IMR-90 (cell line): ENCODE data around the gene RIPOR2. TPM values are rescaled to one million over a fixed set of nuclear protein-coding genes. Genes with fewer than 3 reads are reported as not detected.
A peak's percentile ranks its signal among the peaks of the same experiment; 100 is the strongest.

Experiments
- ATAC-seq: fragments of 200-7000 bp; cut with Tn5 transposase; 2 replicates; pipeline ENCODE4 v1.9.1; 2020; ENCODE audit warnings: low read depth, mild to moderate bottlenecking, moderate library complexity
- BruUV-seq: library from RNA; stranded (reverse); fragments of 400-500 nt; replicated peaks from 2 replicates; lab custom pipeline; 2021; lab: Mats Ljungman, UMichigan
- CTCF ChIA-PET: fragments of 300-600 bp; formaldehyde crosslinking; extraction: SDS; loops from one replicate; lab custom pipeline; 2021; ENCODE audit warnings: antibody characterized with exemption; lab: Yijun Ruan, JAX
- POLR2A ChIA-PET: fragments of 300-600 bp; sonication (Branson Sonifier 250); formaldehyde crosslinking; loops from one replicate; lab custom pipeline; 2022; ENCODE audit warnings: antibody characterized with exemption; ENCODE audit not compliant: unreplicated experiment; lab: Charles Lee
- DNase-seq: peaks from one replicate; pipeline ENCODE4 v3.0.0; 2013
- H2AFZ ChIP-seq: replicated peaks from 2 replicates; pipeline ENCODE3; 2013; ENCODE audit warnings: low read length, mild to moderate bottlenecking; ENCODE audit not compliant: poor library complexity
- H2AK5ac ChIP-seq: 2 replicates; pipeline ENCODE4 v1.6.1; 2013; ENCODE audit warnings: low read depth, low read length, inconsistent platforms
- H2AK9ac ChIP-seq: replicated peaks from 2 replicates; pipeline ENCODE3; 2013; ENCODE audit warnings: mild to moderate bottlenecking, low read depth, low read length, moderate library complexity; ENCODE audit not compliant: poor library complexity
- H2BK120ac ChIP-seq: 2 replicates; pipeline ENCODE4 v1.6.1; 2013; ENCODE audit warnings: low read depth, low read length, inconsistent platforms
- H2BK15ac ChIP-seq: 3 replicates; pipeline ENCODE4 v1.6.1; 2013; ENCODE audit warnings: low read depth, low read length, inconsistent platforms
- H2BK20ac ChIP-seq: 2 replicates; pipeline ENCODE4 v1.6.1; 2013; ENCODE audit warnings: low read depth, mild to moderate bottlenecking, inconsistent platforms, low read length, moderate library complexity
- H2BK5ac ChIP-seq: 2 replicates; pipeline ENCODE4 v1.6.1; 2013; ENCODE audit warnings: mild to moderate bottlenecking, low read depth, low read length, inconsistent platforms; ENCODE audit not compliant: poor library complexity, severe bottlenecking
- H3K14ac ChIP-seq: replicated peaks from 2 replicates; pipeline ENCODE4 v1.6.1; 2013; ENCODE audit warnings: low read depth, low read length, inconsistent platforms
- H3K18ac ChIP-seq: 2 replicates; pipeline ENCODE4 v1.6.1; 2013; ENCODE audit warnings: low read depth, low read length, control low read depth
- H3K23ac ChIP-seq: 2 replicates; pipeline ENCODE4 v1.6.1; 2013; ENCODE audit warnings: low read depth, low read length, inconsistent platforms
- H3K27ac ChIP-seq: 2 replicates; pipeline ENCODE4 v1.5.1; 2013; ENCODE audit warnings: mild to moderate bottlenecking, control low read depth, low read length; ENCODE audit not compliant: insufficient read depth
- H3K27me3 ChIP-seq: 2 replicates; pipeline ENCODE4 v1.6.1; 2013; ENCODE audit warnings: low read length; ENCODE audit not compliant: control insufficient read depth, insufficient read depth
- H3K36me3 ChIP-seq: 2 replicates; pipeline ENCODE4 v1.6.1; 2013; ENCODE audit warnings: low read length, mixed read lengths; ENCODE audit not compliant: control insufficient read depth, insufficient read depth
- H3K4ac ChIP-seq: 2 replicates; pipeline ENCODE4 v1.6.1; 2013; ENCODE audit warnings: low read depth, low read length, inconsistent platforms
- H3K4me1 ChIP-seq: 2 replicates; pipeline ENCODE4 v1.6.1; 2013; ENCODE audit warnings: low read length, mixed read lengths; ENCODE audit not compliant: control insufficient read depth, insufficient read depth
- H3K4me2 ChIP-seq: 2 replicates; pipeline ENCODE4 v1.6.1; 2013; ENCODE audit warnings: low read depth, mild to moderate bottlenecking, control low read depth, low read length, moderate library complexity
- H3K4me3 ChIP-seq: 2 replicates; pipeline ENCODE4 v1.5.1; 2013; ENCODE audit warnings: low read depth, mild to moderate bottlenecking, control low read depth, low read length, moderate library complexity; ENCODE audit not compliant: insufficient read depth
- H3K56ac ChIP-seq: 2 replicates; pipeline ENCODE4 v1.6.1; 2013; ENCODE audit warnings: low read length, inconsistent platforms; ENCODE audit not compliant: insufficient read depth; ENCODE audit errors: extremely low read depth
- H3K79me1 ChIP-seq, 2 experiments: 2 replicates each; pipeline ENCODE4 v1.6.1; 2013; ENCODE audit warnings: low read length in 2 of 2, inconsistent platforms in 1 of 2, low read depth in 1 of 2
- H3K9ac ChIP-seq: 2 replicates; pipeline ENCODE4 v1.6.1; 2013; ENCODE audit warnings: low read depth, low read length, control low read depth
- H3K9me1 ChIP-seq: 2 replicates; pipeline ENCODE4 v1.6.1; 2013; ENCODE audit warnings: low read length, inconsistent platforms; ENCODE audit not compliant: insufficient read depth
- H3K9me3 ChIP-seq: 2 replicates; pipeline ENCODE4 v1.6.1; 2013; ENCODE audit warnings: low read length; ENCODE audit not compliant: control insufficient read depth, insufficient read depth
- H4K20me1 ChIP-seq: 2 replicates; pipeline ENCODE4 v1.6.1; 2013; ENCODE audit warnings: low read length, inconsistent platforms; ENCODE audit not compliant: insufficient read depth
- H4K5ac ChIP-seq: 2 replicates; pipeline ENCODE4 v1.6.1; 2013; ENCODE audit warnings: mild to moderate bottlenecking, low read depth, low read length, control low read depth
- H4K8ac ChIP-seq, 2 experiments: 2 replicates each; pipeline ENCODE4 v1.6.1; 2013; ENCODE audit warnings: low read depth in 2 of 2, low read length in 2 of 2, control low read depth in 1 of 2, inconsistent platforms in 1 of 2
- H4K91ac ChIP-seq: 2 replicates; pipeline ENCODE4 v1.6.1; 2013; ENCODE audit warnings: low read depth, low read length, inconsistent platforms; ENCODE audit not compliant: insufficient read depth
- FOS ChIP-seq: fragments of 150-350 bp; IDR thresholded peaks from 2 replicates; pipeline ENCODE4 v1.6.1; 2016; ENCODE audit warnings: low read depth, low read length
- POLR2A ChIP-seq: IDR thresholded peaks from 2 replicates; pipeline ENCODE4 v1.6.1; 2012; ENCODE audit warnings: mild to moderate bottlenecking, low read depth, low read length
- WGBS, 2 experiments: methylation state at CpG; one replicate each; pipeline versions ENCODE4 v1.1.5 to v1.1.7; 2013; ENCODE audit warnings: missing lambda C conversion rate in 2 of 2; ENCODE audit not compliant: insufficient read length in 1 of 2; ENCODE audit errors: extremely low coverage in 2 of 2; 5-methylcytosine and 5-hydroxymethylcytosine counted together
- dilution Hi-C: fragments of 300-500 bp; cut with HindIII; formaldehyde crosslinking; loops from one replicate; pipeline ENCODE4 v1.14.3; 2018; ENCODE audit warnings: low sequenced_read_pairs; ENCODE audit not compliant: unreplicated experiment
- in situ Hi-C: fragments of 300-500 bp; cut with MboI; formaldehyde crosslinking; loops from 3 replicates; pipeline ENCODE4 v1.14.3; 2019; ENCODE audit warnings: low sequenced_read_pairs, inconsistent platforms, mixed read lengths
- intact Hi-C: fragments of 100-400 bp; cut with micrococcal nuclease; formaldehyde crosslinking; loops from 2 replicates; pipeline ENCODE4 v1.10.0; 2022
- polyA plus RNA-seq, 3 experiments: library from polyadenylated mRNA; depleted of rRNA; stranded (reverse); fragments of >200 nt; gene quantifications; 2 replicates each; pipeline ENCODE4 v1.2.3, GENCODE V29; 2012; ENCODE audit warnings: low replicate concordance in 1 of 3
- total RNA-seq: library from RNA; depleted of rRNA; stranded (reverse); fragments of >200 nt; gene quantifications from 2 replicates; pipeline ENCODE4 v1.2.3, GENCODE V29; 2012

Gene RIPOR2
- total and polyA plus RNA-seq, 2 of the 4 experiments (the other 2 are of a cell fraction), result 1.1 to 1.2 TPM

DNA sequence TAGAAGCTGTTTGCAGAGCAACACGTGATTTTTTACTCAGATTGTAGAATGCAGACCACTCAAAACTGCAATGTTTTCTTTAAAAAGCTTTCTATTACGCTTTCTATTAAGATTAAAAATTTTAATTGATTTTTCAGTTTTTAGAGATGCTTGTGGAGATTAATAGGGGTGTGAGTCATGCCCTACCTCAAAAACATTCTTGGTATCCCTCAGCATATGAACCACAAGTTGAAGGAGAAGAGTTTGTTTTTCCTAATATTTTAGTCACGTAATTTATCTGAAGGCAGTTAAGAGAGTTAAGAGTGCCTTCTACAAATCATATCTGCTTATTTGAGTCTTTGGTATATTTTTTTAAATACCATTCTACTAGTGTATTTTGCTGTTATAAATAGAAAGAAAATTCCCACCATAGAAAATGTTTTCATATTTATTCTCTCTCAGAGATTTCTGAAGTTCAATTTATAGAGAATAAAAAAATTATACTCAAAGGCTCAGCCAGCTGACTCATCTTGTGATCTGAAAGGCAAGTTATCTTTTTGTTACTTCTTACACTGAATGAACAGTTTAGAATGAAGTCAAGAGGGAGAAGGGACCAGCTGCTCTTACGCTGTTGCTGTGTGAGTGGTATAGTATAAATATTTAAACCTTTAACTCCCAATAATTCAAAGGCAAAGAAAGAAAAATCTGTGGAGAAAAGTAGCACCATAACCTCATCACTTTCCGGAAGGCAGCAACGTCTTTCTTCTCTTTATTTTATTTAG lies 7.6 kb downstream of the RIPOR2 start:
- Histone ChIP-seq H2BK15ac (no peak overlapping the region), H3K4me2 (peak overlapping the region; percentile 66), H3K9me3 (no peaks in the 10 kb centered on the region), H3K79me1 (no peaks in the 10 kb centered on the region), H4K20me1 (no peaks in the 10 kb centered on the region), H3K27ac (peak overlapping the region; percentile 76; the same call in 1 of the 2 replicates), H2BK120ac (peak overlapping the region; percentile 65; the same call in 1 of the 2 replicates), H3K18ac (peak overlapping the region; percentile 94), H2AK5ac (no peak overlapping the region), H3K4me1 (peaks cover 21% of the 10 kb centered on the region), H3K4ac (no peak overlapping the region; the same call in 1 of the 2 replicates), H3K56ac (no peak overlapping the region; the same call in 1 of the 2 replicates), H2BK5ac (peak overlapping the region; percentile 61), H3K23ac (no peak overlapping the region), H3K4me3 (no peak overlapping the region), H4K5ac (peak overlapping the region; percentile 71; the same call in 1 of the 2 replicates), H2BK20ac (peak overlapping the region; percentile 11; the same call in 1 of the 2 replicates), H4K91ac (no peak overlapping the region), H3K9me1 (peaks cover 13% of the 10 kb centered on the region), H3K27me3 (no peaks in the 10 kb centered on the region), H2AK9ac (no peak overlapping the region), H3K9ac (no peak overlapping the region; the same call in 1 of the 2 replicates), H2AFZ (no peak overlapping the region), H4K8ac (peak overlapping the region in 1 of 2 experiments; percentile 19; a peak in 1 of 4 replicates), H3K14ac (no peak overlapping the region), H3K36me3 (no peaks in the 10 kb centered on the region)
- CTCF ChIA-PET, result interaction anchor here (0.7 kb wide), 1 partner anchor 17 kb away, joined by 8 read pairs; no protein-coding TSS in a partner anchor
- no peak for TF ChIP-seq POLR2A
- peak; percentile 55; the same call in 1 of the 2 replicates for TF ChIP-seq FOS
- POLR2A ChIA-PET, result no interaction called here
- no TSS peak for BruUV-seq
- dilution Hi-C loops, result no loop called here
- no CpG with 5 or more reads among the region's 6 CpGs for WGBS, 2 experiments
- in situ Hi-C loops, result no loop called here
- ATAC-seq, result peak; percentile 81
- peak; percentile 93 for DNase-seq
- intact Hi-C loops, result no loop called here
